Measurements from ENCODE around the gene CCDC33.

The CCDC33 gene

DNA sequence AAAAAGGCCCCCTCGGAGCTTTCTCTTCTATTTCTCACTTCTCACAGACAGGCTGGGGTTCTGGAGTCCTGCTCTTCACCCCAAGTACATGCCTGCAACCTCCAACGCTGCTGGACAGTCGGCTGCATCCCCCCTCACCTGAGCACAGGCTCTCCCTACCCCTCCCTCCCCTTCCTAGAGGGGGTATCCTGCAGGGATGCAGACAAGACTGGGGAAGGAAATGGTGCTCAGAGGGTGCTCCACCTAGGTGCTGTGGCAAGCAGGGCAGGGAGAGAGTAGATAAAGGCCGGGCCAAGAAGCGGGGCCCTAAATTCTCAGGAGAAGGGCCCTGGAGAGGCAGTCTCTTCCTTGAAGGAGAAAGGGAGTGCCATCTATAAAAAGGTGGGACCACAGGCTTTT, 26.6 kb upstream of the CCDC33 start:
- DNase-seq, result no peak

DNA sequence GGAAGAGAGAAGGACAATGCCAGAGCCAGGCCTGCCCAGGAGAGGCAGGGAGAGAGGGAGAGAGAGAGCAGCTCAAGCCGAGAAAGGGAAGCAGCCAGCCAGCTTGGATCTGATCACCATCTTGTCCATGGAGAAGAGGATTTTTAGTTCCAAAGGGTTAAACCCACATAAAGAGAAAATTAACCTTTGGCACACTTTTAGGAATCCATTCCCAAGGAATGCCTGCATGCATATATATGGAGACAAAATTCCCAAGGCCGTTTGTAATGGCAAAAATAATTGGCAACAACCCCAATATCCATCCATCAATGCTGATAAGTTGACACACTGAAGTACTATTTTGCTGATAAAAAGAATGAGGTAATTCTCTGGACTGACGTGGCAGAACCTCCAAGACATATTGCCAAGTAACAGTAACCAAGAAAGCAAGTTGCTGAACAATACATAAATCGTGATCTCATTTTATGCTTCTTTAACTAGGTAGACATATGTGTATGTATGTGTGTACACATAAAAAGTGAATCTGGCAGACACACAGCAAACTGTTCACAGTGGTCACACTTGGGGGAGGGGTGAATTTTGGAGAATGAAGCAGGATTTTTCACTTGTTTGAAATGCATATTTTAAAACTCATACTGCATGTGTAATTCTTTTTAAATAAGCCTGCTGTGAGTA, 26.0 kb upstream of the CCDC33 start:
- no peak for DNase-seq

DNA sequence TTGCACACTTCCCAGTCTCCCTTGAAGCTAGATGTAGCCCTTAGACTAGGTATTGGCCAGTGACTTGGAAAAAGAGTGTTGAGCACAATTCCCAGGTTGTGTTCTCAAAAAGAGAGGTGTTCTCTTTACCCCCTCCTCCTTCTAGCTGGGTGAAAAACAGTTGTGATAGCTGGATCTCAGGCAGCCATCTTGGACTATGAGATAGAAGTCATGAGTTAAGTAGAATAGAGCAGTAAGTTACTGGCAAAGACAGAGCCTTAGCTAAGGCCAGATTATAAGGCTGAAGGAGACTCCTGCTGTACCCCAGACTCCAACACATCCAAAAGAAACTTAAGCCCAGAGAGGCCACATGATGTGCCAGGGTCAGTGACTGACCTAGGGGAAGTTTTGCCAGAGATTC, 25.4 kb upstream of the CCDC33 start:
- DNase-seq, result no peak

DNA sequence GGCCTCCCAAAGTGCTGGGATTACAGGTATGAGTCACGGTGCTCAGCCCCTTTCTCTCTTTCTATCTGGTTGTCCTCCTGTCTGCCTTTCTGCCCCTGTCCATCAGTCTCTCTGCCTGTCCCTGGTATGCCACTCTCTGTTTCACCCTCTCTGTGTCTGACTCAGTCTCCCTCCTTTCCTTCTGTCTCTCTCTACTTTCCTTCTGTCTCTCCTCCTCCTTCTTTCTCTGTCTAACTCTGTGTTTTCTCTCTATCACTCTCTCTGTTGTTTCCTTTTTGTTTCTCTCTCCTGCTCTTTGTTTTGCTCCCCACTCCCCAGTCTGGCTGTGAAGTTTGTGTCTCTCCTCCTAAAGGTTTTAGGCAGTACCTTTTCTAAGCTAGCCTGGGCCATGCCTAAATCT, 24.5 kb upstream of the CCDC33 start:
- DNase-seq, result no peak

DNA sequence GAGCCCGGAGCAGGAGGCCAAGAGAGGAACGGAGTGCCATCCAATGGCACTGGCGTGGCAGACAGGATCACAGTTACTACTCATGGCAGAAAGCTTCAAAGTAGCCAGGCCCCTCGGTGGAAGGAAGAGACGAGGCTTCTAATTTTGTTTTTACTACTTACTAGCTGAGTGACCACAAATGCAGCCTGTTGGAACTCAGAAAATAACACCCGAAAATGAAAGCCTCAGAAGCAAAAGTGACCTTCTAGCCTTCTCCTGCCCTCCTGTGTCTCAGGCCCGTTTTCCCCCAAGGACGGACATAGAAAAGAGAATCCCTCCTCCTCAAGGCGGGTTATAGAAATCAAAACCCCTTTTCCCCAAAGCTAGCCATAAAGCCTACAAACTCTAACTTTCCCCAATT, 23.6 kb upstream of the CCDC33 start:
- DNase-seq, result no peak

DNA sequence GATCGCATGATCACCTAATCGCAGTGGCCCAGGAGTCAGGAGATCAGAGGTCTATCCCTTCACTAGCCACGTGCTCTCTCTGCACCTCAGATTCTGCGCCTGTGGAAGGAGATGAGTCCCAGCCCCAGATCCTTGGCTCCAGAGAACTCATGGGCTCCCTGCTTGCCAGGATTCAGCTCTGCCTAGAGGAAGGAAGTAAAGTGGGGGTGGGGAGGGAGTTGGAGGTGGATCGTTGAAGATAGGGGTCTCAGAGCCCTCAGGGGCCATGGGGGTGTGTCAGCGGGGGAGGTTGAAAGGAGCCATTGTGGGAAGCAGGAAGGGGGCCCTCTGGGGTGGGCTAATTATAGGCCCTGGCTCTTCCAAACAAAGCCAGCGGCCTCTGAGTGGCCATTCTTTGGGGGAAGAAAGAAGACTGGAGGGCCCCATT, 22.3 kb upstream of the CCDC33 start:
- no peak for DNase-seq

DNA sequence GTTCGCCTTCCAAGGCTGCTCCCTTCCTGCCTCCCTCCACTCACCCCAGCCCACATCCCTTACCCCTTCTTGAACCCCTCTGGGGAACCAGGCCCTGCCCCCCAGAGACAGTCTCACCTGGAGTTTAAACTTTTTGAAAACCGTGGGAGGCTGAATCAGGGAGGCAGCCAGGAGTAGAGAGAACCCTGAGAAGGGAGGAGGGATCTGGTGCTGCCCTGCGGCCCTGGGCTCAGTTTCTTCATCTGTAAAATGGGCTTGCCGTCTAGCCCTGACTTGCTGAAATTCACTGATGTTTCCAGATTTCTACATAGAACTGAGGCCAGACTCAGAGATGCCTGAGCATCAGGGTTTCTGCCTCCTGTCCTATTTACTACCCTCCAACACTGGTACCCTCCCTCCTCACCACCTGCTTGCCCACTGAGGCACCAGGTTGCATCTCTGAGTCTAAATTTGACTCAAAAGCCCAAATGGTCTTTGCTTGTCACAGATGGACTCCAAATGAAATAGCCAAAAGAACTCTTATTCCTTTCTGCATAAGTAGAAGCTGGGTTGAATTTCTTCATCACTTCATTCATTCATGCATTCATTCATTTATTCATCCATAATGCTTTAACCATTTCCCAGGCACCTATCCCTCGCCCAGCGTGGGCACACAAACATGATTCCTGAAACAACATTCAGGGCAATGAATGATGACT, 21.7 kb upstream of the CCDC33 start:
- no peak for DNase-seq

DNA sequence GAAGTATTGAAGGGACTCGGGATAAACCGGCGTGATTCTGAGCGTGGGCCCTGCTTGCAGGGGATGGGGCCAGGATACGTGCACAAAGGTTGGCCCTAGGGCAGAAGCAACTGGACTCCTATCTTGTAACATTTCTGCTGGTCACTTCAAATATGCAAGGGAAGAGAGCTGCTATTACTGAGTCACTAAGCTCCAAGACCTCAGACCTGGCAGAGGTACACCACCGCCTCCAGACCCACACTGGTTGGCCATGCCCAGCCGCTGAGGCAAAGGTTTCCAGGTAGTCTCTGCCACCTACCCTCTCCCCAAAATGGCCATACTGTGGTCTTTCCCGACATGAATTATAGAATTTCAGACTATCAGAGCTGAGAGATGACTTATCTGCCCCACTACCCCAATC, 20.2 kb upstream of the CCDC33 start:
- no peak for DNase-seq

DNA sequence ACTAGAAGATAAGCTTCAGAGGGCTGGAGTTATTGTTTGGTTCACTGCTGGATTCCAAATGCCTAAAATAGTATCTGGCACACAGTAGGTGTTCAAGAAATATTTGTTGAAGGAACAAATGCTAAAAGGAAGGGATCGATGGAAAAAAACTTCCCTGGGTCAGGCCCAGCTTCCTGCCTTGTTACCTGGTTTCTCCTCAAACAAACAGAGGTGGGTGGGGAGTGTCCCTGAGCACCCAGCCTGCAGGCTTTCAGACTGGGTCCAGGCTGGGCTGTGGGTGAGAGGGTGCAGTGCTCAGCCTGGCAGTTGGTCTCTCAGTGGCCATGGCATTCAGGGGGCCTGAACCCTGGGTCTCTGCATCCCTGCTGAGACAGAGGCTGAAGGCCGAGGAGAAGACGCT, 19.2 kb upstream of the CCDC33 start:
- DNase-seq, result no peak

DNA sequence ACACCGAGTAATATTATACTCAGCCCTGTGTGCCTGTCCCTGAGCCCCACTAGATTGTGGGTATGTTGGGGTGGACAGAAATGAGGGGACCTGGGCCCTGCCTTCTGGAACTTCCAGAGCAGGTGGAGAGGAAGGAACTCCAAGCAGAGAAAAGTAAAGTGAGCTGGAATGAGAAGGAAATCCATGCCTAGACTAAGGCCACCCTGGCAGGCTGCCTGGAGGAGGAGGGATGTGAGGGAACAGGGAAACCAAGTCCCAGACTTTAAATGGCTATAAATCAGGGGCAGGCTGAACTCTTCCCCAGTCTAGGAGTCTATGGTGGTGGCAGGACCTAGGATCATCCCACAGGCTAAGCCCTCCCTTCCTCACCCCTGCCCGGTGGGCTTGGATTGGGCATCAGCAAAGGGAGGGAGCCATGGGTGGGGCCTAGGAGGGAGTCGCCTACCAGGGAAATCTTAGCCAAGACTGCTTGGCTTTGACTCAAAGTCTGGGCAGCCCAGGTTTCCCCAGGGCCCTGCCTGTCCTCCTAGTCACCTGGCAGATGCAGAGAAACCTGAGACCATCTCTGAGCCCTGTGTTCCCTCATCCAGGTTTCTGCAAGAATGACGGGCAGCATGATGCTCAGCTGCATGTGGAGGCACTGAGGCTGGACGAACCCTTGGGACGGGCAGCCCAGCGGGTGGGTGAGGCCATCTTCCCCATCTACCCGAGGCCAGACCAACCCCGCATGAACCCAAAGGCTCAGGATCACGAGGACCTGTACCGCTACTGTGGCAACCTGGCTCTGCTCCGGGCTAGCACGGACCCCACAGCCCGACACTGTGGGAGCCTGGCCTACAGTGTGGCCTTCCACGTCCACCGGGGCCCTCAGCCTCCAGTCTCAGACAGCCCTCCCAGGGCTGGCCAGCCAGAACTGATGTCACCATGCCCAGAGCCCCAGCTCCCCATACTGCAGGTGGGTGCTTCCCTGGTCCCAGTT, 17.9 kb upstream of the CCDC33 start:
- DNase-seq, result no peak

DNA sequence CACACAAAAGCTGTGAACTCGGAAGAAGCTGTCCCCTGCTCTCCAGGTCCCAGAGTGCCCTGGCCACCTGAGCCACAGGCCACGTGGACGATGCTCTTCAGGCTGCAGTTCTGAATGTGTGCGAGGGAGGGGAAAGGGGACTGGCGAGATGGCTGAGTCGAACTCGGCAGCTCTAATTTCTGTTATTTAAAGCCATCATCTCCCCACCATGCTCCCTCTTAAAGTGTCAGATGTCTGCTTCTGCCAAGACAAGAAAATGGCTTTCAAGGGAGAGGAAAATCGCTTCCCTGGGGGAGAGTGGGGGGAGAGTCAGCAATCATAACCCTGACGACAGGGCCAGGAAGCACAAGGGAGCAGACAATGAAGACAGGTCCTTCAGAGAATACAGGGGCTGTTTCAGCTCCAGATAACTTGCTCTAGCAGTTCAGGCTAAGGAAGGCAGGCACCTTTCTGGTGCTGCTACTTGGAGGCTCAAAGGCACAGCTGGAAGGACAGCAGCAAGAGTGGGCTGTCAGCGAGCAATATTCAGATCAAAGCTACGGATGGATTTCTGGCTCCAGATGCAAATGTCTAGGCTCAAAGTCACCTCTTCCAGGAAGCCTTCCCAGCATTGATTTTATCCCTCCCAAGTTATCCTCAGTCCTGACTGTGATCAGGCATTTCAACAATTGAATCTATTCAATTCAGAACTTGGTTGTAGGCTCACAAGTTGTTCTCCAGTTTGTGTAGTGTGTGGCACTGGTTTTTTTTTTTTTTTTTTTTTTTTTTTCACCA, 15.5 kb upstream of the CCDC33 start:
- DNase-seq, result no peak

DNA sequence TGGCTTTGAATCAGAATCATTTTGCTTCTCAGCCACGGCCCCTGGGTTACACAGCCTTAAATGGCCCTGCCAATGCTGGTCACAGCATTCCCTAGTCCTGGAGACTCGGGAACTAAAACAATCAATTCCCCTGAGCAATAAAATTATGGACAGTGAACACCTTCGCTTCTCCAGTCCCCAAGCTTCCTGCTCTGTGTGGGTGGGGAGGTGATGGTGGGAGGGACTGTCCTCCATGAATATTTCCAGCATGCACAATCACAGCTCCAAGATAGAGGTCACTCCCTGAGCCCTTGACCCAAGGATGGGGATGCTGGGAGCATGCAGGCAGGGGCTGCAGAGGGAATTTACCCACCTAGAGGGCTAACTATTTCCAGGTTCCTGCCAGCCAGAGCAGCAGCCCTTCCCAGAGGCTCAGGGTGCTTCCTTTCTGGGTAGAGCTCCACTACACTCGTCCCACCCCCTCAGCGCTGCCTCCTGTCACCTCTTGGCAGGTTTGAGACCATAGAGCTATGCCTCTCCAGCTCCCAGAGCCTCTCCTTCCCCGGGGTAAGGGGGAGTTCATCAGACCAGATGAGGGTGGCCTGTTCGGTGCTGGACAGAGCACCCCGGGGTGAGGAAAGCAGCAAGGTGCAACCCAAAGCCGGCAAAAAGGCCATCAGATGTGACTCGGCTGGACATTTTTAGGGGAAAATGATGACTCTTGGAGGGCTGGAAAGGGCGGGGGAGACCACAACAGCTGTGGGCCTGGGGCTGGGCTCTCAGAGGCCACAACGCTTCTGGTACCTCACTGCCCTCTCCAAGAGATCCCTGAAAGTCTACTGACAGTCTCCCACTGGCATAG, 14.5 kb upstream of the CCDC33 start:
- DNase-seq, result no peak

DNA sequence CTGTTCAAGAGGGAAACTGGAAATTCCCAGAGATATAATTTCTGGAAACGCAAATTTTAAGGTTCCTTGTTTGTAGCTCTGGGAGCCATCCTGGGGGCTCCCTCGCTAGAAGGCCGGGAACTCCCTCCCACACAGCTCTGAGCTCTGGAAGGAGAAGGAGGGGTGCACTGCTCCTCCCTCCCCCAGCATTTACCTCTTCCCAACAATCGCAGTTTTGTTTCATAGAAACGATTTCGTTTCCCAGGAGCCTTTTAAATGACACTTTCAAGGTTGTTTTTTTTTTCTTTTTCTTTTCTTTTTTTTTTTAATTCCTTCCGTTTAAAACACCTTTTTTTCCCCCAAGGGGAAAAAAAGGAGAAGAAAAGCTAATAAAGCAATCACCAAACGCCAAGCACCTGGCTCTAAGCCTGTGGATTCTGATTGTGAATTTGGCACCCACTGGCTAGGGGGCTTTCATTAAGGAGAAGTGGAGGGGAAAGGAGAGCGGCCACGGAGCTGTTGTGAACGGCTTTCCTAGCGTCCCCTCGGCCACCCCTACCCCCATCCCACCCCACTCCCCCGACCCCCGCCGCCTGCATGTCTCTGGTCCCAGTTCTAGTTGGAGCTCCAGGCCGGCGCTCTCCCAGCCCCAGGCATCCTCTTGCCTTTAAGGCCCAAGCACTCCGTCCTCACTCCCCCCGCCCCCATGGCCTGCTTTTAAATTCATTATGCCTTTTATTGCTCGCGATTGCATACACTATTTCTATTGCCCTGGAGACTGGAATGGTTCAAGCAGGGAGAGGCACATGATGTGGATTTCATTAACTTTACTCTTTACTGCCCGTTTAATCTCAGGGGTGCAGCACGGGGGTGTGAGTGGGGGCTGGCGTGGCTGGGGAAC, 13.6 kb upstream of the CCDC33 start:
- DNase-seq, result no peak

DNA sequence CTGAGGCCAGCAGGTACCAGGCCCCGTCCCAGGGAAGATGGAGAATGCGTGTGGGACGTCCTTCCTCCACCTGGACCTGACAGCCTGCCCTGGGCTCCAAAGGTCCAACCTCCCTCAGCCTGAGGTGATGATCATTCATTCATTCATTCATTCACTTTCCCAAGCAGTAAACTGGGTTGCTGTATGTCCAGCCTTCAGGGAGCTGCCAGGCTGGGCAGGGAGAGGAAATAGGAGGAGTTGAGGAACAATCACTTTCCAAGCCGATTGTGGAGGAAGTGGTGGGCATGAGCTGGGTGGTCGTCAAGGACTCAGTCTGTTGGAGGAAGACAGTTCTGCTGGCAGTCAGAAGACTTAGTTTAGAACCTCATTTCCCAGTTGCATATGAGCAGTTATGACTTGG, 10.2 kb upstream of the CCDC33 start:
- no peak for DNase-seq

DNA sequence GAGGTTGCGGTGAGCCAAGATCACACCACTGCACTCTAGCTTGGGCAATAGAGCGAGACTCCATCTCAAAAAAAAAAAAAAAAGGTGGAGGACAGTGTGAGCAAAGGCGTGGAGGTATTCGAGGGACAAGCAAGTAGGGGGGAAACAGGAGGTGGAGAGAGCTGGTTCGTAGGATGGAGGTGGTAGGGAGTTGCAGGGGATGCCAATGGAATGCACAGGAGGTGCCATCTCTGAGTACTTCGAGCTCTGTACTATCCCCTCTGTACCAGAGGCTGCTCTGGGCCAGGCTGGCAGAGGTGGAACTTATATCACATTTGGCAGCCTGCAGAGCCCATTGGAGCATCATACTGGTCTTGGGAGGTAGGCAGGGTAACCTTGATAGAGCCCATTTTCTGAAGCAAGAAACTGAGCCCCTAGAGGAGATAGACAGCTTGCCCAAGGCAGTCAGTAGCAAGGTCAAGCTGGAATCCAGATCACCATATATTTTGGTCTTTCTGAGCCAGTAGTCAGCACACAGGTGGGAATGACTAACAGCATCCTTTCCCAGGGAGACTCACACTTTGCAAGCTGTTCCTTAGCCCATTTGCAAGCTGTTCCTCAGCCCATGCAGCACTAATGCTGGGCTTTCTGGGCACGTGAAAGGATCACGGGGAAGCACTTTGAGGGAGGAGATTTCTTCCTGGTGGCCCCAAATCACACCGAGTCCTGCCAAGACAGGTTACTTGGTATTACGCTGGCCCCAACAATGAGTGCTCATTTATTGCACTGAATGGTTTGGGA, 9.2 kb upstream of the CCDC33 start:
- no peak for DNase-seq

DNA sequence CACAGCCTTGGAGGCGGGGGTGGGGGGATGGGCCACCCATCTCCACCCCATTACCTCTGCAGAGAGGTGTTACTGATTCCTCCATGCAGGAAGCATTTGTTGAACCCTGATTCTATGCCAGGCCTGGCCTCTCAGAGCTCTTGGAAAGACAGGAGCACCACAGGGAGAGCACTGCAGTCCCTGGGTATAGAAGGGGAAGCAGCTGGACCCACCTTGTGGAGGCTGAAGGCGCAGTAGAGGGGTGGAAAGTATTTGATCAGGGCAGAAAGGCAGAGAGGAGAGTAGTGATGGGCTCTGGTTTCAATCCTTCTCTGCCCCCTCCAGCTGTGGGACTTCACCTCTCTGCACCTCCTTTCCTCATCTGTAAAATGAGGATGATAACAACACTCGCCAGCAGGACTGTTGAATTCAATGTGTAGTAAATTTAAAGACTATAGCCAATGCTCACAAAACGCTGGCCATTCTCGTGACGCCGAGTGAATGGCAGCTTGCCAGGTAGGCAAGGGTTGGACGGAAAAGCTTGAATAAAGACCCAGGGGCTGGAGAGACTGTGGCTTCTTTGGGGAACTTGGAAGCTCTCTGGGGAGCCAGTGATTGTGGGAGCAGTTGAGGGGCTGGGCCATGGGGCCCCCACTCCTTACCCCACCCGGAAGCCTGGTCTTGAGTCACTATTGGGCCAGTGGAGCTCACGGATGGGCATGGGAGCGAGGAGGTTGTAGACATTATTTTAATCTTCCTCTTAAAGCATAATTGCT, 8.0 kb upstream of the CCDC33 start:
- DNase-seq, result peak; percentile 68

DNA sequence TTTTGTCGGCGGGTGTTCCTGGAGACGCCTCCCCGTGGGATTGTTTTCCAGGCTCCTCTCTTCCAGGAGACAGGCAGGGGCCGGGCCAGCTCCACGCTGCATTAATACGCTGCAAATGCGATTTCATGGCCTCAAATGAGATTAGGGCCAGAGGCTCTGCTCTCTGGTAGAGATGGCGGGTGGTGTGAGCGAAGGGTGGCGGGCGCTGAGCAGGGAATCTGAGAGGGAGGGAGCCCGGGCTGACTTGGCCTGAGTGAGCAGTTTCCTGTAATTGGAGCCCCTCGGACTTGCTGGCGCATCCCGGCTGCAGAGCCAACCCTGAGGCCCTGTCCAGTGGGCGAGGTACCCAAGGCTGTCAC, 7.4 kb upstream of the CCDC33 start:
- peak; percentile 40 for DNase-seq

DNA sequence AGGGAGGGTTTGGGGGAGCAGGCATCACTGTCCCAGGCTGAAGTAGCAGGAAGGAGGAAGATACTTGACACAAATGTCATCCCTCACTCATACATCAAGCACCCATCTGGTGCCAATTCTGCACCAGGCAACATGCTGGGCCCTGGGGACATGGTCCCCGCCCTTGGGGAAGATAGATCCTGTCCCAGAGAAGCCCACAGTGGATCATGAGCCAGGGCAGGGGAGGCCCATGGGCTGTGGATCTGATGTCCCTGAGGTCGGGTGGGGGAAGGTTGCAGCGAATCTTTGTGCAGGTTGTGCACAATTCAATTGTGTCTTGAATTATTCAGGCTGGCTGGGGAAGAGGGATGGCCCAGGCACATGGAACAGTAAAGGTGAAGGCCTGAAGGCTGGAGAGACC, 6.4 kb upstream of the CCDC33 start:
- no peak for DNase-seq

DNA sequence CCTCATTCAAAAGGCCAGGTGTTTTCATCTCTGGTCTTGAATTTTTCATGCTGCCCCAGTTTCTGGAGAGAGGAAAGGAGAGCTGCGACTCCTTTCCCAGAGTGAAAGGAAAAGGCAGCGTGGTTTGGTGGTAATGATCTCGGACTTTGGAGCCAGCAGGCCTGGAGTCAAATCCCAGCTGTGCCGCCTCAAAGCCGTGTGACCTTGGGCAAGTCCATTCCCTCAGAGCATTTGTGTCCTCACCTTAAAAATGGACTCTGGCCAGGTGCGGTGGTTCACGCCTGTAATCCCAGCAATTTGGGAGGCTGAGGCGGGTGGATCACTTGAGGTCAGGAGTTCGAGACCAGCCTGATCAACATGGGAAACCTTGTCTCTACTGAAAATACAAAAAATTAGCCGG, 4.7 kb upstream of the CCDC33 start:
- no peak for DNase-seq

Data from NCI-H345 (cell line).